Nephron progenitor cell (in vitro differentiated cells): ENCODE data around the gene TKTL1.

Source experiments
- DNase-seq: peaks from one replicate; pipeline ENCODE4 v3.0.0; 2021
- H3K27ac Mint-ChIP-seq: 2 replicates; pipeline ENCODE4 v1.8.0; 2021; ENCODE audit warnings: mild to moderate bottlenecking, moderate library complexity, mixed read lengths
- H3K27me3 Mint-ChIP-seq: 2 replicates; pipeline ENCODE4 v1.8.0; 2021; ENCODE audit warnings: mild to moderate bottlenecking, low read depth, mixed read lengths; ENCODE audit not compliant: poor library complexity
- H3K36me3 Mint-ChIP-seq: 2 replicates; pipeline ENCODE4 v1.8.0; 2021; ENCODE audit warnings: low read depth, mixed read lengths
- H3K4me1 Mint-ChIP-seq: 2 replicates; pipeline ENCODE4 v1.8.0; 2021; ENCODE audit warnings: mixed read lengths
- H3K4me3 Mint-ChIP-seq: 2 replicates; pipeline ENCODE4 v1.8.0; 2021; ENCODE audit warnings: mild to moderate bottlenecking, moderate library complexity, mixed read lengths
- H3K9me3 Mint-ChIP-seq: 2 replicates; pipeline ENCODE4 v1.8.0; 2021; ENCODE audit warnings: mild to moderate bottlenecking, moderate library complexity, mixed read lengths
- TF ChIP-seq, protein P1 (sequence below): fragments of 200-600 bp; sonication (generic); IDR thresholded peaks from 2 replicates; pipeline ENCODE4 v1.5.0; 2021; ENCODE audit warnings: antibody characterized with exemption

The TKTL1 gene

DNA sequence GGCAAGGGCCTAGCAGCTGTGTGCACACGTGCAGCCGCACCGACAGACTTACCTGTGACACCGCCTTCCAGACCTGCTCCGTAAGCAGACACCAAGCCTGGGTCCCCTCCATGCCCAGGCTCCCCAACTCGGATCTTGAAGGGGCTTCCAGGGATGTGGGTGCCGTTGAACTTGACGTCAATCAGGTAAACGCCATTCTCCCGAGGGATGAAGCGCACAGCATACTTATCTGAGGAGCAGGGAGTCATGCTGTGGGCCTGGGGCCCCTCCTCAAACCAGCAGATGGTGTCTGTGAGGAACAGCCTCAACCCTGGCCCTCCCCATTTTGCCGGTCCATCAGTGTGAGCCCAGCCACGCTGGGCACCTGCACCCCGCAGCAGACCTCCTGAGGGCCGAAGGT lies 54.4 kb downstream of the TKTL1 start:
- no peaks in the 10 kb centered on the region for H3K27me3 Mint-ChIP-seq
- H3K27ac Mint-ChIP-seq, result no peak overlapping the region
- DNase-seq, result no peak
- H3K9me3 Mint-ChIP-seq, result peaks cover 15% of the 10 kb centered on the region
- peaks cover 5% of the 10 kb centered on the region for H3K4me1 Mint-ChIP-seq
- TF ChIP-seq, protein P1, sequence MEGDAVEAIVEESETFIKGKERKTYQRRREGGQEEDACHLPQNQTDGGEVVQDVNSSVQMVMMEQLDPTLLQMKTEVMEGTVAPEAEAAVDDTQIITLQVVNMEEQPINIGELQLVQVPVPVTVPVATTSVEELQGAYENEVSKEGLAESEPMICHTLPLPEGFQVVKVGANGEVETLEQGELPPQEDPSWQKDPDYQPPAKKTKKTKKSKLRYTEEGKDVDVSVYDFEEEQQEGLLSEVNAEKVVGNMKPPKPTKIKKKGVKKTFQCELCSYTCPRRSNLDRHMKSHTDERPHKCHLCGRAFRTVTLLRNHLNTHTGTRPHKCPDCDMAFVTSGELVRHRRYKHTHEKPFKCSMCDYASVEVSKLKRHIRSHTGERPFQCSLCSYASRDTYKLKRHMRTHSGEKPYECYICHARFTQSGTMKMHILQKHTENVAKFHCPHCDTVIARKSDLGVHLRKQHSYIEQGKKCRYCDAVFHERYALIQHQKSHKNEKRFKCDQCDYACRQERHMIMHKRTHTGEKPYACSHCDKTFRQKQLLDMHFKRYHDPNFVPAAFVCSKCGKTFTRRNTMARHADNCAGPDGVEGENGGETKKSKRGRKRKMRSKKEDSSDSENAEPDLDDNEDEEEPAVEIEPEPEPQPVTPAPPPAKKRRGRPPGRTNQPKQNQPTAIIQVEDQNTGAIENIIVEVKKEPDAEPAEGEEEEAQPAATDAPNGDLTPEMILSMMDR, result no peak
- peaks cover 12% of the 10 kb centered on the region for H3K36me3 Mint-ChIP-seq
- no peak overlapping the region for H3K4me3 Mint-ChIP-seq

DNA sequence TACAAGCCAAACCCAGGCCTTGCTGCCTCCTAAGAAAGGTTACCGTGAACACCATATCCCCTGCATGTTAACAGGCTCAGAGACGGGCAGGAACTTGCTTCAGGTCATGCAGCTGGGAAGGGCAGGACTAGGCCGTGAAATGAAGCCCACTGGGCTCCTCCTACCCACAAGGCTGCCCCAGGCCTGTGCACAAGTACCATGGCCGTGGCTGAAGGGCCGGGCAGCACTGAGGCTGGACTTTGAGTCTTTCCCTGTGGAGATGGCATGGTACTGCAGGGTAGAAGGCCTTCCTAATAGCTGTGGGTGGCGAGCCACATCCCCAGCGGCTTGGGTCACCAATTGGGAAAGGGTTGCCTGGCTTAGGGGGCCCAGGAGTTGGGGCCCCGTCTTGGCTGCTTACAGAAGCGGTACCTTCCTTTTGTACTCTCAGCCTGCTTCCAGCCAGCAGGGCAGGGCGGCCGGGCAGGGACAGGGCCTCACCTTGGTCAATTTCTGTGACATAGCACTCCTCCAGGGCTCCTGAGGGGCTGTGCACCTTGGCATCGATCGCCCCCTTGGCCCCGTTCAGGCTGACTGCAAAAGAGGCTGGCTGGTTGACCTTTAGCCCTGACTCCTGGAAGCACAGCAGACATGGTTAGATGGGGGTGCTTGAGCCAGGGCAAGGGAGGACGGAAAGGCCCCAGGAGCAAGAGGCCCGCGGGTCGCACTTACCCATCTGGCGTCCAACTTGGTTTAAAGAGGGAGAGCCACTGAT lies 55.0 kb downstream of the TKTL1 start:
- TF ChIP-seq, protein P1, result no peak

DNA sequence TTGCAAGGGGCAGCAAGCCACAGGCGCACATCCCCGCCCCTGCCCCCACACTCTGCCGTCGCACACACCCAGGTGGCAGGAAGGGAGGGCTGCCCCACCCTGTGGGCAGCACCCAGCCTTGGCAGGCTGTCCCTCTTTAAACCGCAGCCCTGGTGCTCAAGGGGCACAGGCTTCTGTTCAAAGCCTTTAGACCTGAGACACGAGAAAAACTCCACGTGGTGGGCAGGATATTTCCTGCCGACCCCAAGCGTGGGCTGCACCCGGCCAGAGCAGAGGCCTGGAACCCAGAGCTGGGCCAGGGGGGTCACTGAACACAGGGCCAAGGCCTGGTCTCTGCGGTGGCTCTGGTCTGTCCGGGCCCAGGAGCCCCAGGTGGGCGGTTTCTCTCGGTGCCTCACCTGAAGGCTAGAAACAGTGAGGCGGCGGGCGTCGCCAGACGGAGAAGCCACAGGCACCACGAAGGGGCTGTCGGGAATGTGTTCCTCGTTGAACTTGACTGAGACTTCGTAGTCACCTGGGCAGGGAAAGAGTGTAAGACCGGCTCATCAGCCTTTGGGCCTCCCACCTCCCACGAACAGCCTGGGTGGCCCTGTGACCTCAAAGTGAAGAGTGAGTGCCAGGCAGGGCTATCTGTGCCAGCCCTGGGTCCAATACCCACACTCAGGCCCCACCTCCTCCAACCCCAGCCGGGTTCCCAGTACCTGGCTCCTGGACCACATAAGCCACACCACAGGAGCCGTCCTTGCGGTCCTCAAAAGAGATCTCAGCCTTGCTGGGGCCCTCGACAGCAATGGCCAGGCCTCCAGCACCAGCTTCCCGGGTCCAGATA lies 55.8 kb downstream of the TKTL1 start:
- Mint-ChIP-seq H3K4me3 (no peak overlapping the region), H3K27me3 (no peaks in the 10 kb centered on the region), H3K27ac (no peak overlapping the region), H3K4me1 (peaks cover 5% of the 10 kb centered on the region), H3K9me3 (peaks cover 19% of the 10 kb centered on the region), H3K36me3 (peaks cover 12% of the 10 kb centered on the region)
- TF ChIP-seq, protein P1, result no peak
- DNase-seq, result no peak

More for the DNA sequence above, 55.0 kb downstream of the TKTL1 start:
- H3K27me3 Mint-ChIP-seq, result no peaks in the 10 kb centered on the region
- peaks cover 5% of the 10 kb centered on the region for H3K4me1 Mint-ChIP-seq
- DNase-seq, result no peak
- peaks cover 12% of the 10 kb centered on the region for H3K36me3 Mint-ChIP-seq
- H3K9me3 Mint-ChIP-seq, result peaks cover 15% of the 10 kb centered on the region
- H3K4me3 Mint-ChIP-seq, result no peak overlapping the region
- H3K27ac Mint-ChIP-seq, result no peak overlapping the region

DNA sequence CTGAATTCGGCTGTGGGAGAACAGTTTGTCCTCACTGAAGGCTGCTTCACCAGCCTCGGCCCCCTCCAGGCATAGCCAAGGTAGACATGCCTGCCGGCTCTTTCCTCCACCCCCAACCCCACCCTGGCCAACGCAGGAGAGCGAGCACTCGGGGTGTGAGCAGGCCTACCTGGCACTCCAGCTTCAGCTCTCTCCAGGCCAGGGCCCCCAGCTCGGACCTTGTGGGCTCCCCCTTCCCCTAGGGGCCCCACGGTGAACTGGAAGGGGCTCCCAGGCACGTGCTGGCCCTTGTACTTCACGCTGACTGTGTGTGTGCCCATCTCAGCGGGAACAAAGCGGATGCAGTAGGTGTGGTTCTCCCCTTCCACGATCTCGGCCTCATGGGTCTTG lies 56.4 kb downstream of the TKTL1 start:
- TF ChIP-seq, protein P1, result no peak
- H3K36me3 Mint-ChIP-seq, result peaks cover 12% of the 10 kb centered on the region
- H3K27me3 Mint-ChIP-seq, result no peaks in the 10 kb centered on the region
- H3K9me3 Mint-ChIP-seq, result peaks cover 19% of the 10 kb centered on the region
- H3K27ac Mint-ChIP-seq, result no peak overlapping the region
- no peak overlapping the region for H3K4me3 Mint-ChIP-seq
- peaks cover 5% of the 10 kb centered on the region for H3K4me1 Mint-ChIP-seq
- no peak for DNase-seq

DNA sequence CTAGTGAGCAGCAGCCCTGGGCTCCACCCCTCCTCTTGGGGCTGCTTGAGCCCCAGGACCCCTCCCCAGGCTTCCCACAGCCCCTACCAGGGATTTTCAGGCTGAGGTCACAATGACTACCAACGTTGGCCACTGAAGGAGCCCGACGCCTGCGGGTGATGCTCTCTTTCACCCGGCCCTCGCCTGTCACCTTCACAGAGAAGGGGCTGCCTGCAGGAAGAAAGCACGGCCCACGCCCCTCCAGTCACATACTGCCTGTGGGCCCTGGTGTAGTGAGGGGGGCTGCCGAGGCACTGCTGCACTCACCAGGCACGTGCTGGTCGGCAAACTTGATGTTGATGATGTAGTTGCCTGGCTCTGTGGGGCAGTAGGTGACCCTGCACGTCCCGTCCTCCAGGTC lies 56.9 kb downstream of the TKTL1 start:
- Mint-ChIP-seq H3K27ac (no peak overlapping the region), H3K4me1 (peaks cover under 1% of the 10 kb centered on the region), H3K9me3 (peaks cover 16% of the 10 kb centered on the region), H3K27me3 (no peaks in the 10 kb centered on the region), H3K4me3 (no peak overlapping the region), H3K36me3 (peaks cover 12% of the 10 kb centered on the region)
- DNase-seq, result no peak
- TF ChIP-seq, protein P1, result no peak
